HFF-Myc (cell line): Measurements from ENCODE around the gene ABHD8.

Experiments
- DNase-seq: peaks from one replicate; pipeline ENCODE4 v3.0.0-alpha.2; 2011; ENCODE audit warnings: low read depth; ENCODE audit errors: extremely low read depth
- H3K4me3 ChIP-seq: replicated peaks from 2 replicates; pipeline ENCODE4 v1.5.1; 2011; ENCODE audit warnings: low read depth, mild to moderate bottlenecking, control low read depth, low read length
- TF ChIP-seq, protein P1 (sequence below): IDR thresholded peaks from 2 replicates; pipeline ENCODE4 v1.5.1; 2012; ENCODE audit warnings: mild to moderate bottlenecking, low read depth, low read length, control low read depth; ENCODE audit errors: missing control alignments

ABHD8 gene

GRCh38 chr19:17338433-17339078 is 35.3 kb upstream of the ABHD8 start:
- H3K4me3 ChIP-seq = peak overlapping the region; percentile 66
- TF ChIP-seq, protein P1, sequence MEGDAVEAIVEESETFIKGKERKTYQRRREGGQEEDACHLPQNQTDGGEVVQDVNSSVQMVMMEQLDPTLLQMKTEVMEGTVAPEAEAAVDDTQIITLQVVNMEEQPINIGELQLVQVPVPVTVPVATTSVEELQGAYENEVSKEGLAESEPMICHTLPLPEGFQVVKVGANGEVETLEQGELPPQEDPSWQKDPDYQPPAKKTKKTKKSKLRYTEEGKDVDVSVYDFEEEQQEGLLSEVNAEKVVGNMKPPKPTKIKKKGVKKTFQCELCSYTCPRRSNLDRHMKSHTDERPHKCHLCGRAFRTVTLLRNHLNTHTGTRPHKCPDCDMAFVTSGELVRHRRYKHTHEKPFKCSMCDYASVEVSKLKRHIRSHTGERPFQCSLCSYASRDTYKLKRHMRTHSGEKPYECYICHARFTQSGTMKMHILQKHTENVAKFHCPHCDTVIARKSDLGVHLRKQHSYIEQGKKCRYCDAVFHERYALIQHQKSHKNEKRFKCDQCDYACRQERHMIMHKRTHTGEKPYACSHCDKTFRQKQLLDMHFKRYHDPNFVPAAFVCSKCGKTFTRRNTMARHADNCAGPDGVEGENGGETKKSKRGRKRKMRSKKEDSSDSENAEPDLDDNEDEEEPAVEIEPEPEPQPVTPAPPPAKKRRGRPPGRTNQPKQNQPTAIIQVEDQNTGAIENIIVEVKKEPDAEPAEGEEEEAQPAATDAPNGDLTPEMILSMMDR = no peak
- DNase-seq = no peak

- TF ChIP-seq, protein P1 = no peak
- no peak for DNase-seq
- H3K4me3 ChIP-seq = peak overlapping the region; percentile 66
These were observed 34.6 kb upstream of the ABHD8 start for GRCh38 chr19:17337675-17338432.

DNA sequence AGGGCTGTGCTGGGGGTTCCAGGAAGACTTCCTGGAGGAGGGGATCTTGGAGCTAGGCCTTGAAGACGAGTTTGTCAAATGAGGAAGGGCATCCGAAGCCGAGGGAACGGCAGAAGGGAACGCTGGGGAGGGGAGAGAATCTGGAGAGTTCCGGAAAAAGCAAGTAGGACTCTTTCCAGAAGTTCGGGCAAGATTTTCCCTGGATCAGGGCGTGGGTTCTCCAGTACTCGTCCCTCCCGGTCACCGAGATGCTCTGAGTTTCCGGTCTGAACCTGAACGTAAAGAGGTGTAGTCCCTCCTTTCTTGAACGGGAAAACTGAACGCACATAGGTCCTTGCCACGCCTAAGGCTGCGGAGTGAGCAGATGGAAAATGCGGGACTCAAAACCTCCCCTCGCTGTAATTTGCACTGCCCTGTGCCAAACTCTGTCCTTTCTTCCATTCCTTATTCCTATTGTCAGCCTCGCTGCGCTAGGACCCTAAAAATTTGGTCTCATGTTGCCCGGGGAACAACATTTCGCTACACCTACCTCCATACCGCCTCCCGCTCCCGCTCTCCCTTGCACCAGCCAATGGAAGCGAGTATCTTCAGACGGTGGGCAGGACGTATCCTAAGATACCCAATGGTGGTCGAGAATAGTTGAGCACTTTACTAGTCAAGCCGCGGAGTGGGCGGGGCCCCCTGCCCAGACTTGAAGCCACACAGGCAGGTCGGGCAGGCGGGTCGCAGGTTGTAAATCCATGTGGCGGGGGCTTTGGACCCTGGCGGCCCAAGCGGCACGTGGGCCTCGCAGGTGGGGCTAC is 33.8 kb upstream of the ABHD8 start, which contains the start of gene GTPBP3:
Gene GTPBP3, plus strand, starts transcription at position 682 of the 803 bp plus-strand sequence. Its CDS starts 59 bp downstream, at position 741.
- TF ChIP-seq, protein P1 = no peak
- H3K4me3 ChIP-seq = peak within 1 kb of the TSS; percentile 66
- DNase-seq = peak; percentile 96

GRCh38 chr19:17335575-17335974 is 32.4 kb upstream of the ABHD8 start:
- no peak overlapping the region for H3K4me3 ChIP-seq
- TF ChIP-seq, protein P1 = no peak
- DNase-seq = no peak

- TF ChIP-seq, protein P1 = no peak
- peak within 1 kb of the TSS; percentile 69 for H3K4me3 ChIP-seq
- peak; percentile 95 for DNase-seq
These were observed 31.5 kb upstream of the ABHD8 start, which contains the start of gene ANO8 for GRCh38 chr19:17334414-17335409. Gene ANO8 (minus strand): TSS chr19:17334855. CDS start chr19:17334670, 185 bp downstream.
